Fibroblast of the aortic adventitia (primary cell): ENCODE measurements around the gene GPR150. TPM values are rescaled to one million over a fixed set of nuclear protein-coding genes. Genes with fewer than 3 reads are reported as not detected.
A peak's percentile ranks its signal among the peaks of the same experiment; 100 is the strongest.

Experiments
- DNase-seq: peaks from one replicate; pipeline ENCODE4 v3.0.0-alpha.2; 2010; ENCODE audit warnings: low read depth
- H3K4me3 ChIP-seq: 2 replicates; pipeline ENCODE4 v1.5.1; 2011; ENCODE audit warnings: low read depth, mild to moderate bottlenecking, control low read depth, low read length, moderate library complexity
- CTCF ChIP-seq: IDR thresholded peaks from 2 replicates; pipeline ENCODE4 v1.5.1; 2011; ENCODE audit warnings: mild to moderate bottlenecking, low read length, control low read depth, inconsistent platforms; ENCODE audit not compliant: insufficient read depth
- total RNA-seq: library from RNA; depleted of rRNA; stranded (reverse); fragments of >200 nt; gene quantifications from 2 replicates; pipeline ENCODE4 v1.2.3, GENCODE V29; 2012; ENCODE audit warnings: low replicate concordance

Gene GPR150
- total RNA-seq, 1 donor, result 0.27 TPM

GRCh38 chr5:95668728-95669127 is 48.8 kb downstream of the GPR150 start:
- no peak for TF ChIP-seq CTCF
- peak; percentile 14 for DNase-seq
- H3K4me3 ChIP-seq, result no peak overlapping the region

DNA sequence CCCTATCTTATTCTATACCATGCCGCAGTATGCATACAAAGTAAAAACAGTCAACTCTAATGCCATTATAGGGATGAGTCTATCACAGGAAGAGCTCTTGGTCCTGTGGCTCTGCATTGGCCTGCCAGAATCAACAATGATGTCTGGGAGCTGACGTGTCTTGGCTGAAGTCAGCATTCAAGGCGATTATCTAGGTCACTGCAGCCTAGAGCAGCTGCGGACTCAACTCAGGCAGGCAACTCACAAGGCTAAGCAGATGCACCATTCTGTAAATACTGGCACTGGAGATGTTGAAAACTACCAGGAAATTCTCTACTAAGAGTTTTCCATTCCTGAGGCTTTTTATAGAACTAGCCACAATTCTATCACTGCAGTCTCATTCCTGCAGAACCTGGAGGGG is 49.7 kb downstream of the GPR150 start:
- DNase-seq, result peak; percentile 97

DNA sequence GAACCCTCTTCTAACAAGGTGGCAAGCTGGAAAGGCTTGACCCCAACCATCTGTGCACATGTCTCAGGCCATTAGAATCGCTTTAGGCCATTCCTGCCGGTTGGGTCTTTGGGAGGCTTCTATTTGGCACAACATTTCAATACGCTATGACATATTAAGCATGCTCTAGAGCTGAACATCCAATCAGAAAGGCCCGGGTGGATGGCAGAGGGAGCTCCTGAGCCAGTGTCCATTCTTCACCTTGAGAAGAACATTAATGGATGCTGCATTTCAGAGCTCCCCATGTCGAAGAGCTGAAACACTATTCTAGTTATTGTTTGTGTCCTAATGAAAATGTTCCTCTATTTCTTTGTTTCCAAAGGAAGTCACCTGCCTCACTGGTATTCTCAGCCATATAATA is 50.1 kb downstream of the GPR150 start:
- no peak for DNase-seq
- no peak overlapping the region for H3K4me3 ChIP-seq
- TF ChIP-seq CTCF, result no peak

More for the DNA sequence above, 49.7 kb downstream of the GPR150 start:
- TF ChIP-seq CTCF, result no peak
- no peak overlapping the region for H3K4me3 ChIP-seq

DNA sequence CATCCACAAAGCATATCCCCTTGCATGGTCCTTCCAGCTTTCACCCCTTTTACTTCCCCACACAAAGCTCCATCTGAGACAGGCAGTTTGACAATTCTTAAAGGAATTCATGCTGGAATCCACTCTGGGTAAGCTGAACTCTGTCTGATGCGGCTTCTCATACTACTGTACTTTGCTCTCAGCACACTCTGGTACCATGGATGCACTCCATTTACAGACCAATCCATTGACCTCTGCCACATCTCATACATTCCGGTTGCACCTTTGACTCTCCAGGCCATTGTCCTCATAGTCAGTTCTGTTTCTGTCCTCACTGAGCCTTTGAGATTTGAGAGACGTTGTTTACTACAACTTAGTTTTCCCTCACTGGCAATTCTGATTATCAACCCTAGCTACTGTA is 50.7 kb downstream of the GPR150 start:
- H3K4me3 ChIP-seq, result no peak overlapping the region
- no peak for TF ChIP-seq CTCF
- DNase-seq, result peak; percentile 18

Other genes starting within 250 kb of the GPR150 start
- not detected in 2 replicates for gene FAM81B, start 228.7 kb upstream of the GPR150 start, total RNA-seq
- gene SKIC3, start 65.1 kb upstream of the GPR150 start, total RNA-seq, result 146 and 163 TPM in 2 replicates
- gene ARSK, start 65.0 kb upstream of the GPR150 start, total RNA-seq, result 8.6 and 19.0 TPM in 2 replicates
- gene RFESD, start 26.7 kb downstream of the GPR150 start, total RNA-seq, result 0.33 and 4.7 TPM in 2 replicates
- gene SPATA9, start 62.9 kb downstream of the GPR150 start, total RNA-seq, result 0.54 TPM in 1 of 2 replicates, not detected in the other
- 82.2 and 86.9 TPM in 2 replicates for gene RHOBTB3, start 111.2 kb downstream of the GPR150 start, total RNA-seq
- 13.3 and 31.6 TPM in 2 replicates for gene GLRX, start 202.6 kb downstream of the GPR150 start, total RNA-seq